ENCODE results near the gene GOSR2. TPM values are rescaled to one million over a fixed set of nuclear protein-coding genes. Genes with fewer than 3 reads are reported as not detected.

GOSR2 gene
- total RNA-seq, 4 donors from 2014 or later, result 37.7 to 44.9 (median 43.8) TPM

- H3K27me3 ChIP-seq, result no peaks in the 10 kb centered on the region
- no peaks in the 10 kb centered on the region for H3K9me3 ChIP-seq
- H3K27ac ChIP-seq (replicated peaks in 1 of 4), result no peak overlapping the region
- no peak for DNase-seq (ENCODE audit: extremely low spot score)
- H3K4me3 ChIP-seq, result no peak overlapping the region
- peaks cover 28 to 64% (median 44%) of the 10 kb centered on the region in 4 donors for H3K4me1 ChIP-seq
- TF ChIP-seq POLR2A (IDR thresholded peaks at IDR 0.05; ENCODE audit: low read depth) (no peak), EP300 (IDR thresholded peaks at IDR 0.05) (no peak), CTCF (IDR thresholded peaks at IDR 0.05) (no peak), POLR2AphosphoS5 (IDR thresholded peaks at IDR 0.05) (no peak)
- intact Hi-C loops (cut with DNase I), result no loop called here
- H3K36me3 ChIP-seq, result peaks cover 4 to 11% (median 10%) of the 10 kb centered on the region in 4 donors
- 76% methylated on average over 5 of the region's 5 CpGs for WGBS
These were observed 2.4 kb downstream of the GOSR2 start for GRCh38 chr17:46925185-46925868.

- no peaks in the 10 kb centered on the region for H3K27me3 ChIP-seq
- 78% methylated on average over 8 of the region's 10 CpGs for WGBS
- DNase-seq (ENCODE audit: extremely low spot score), result no peak
- intact Hi-C loops (cut with DNase I), result no loop called here
- peaks cover 38 to 44% (median 41%) of the 10 kb centered on the region in 4 donors for H3K36me3 ChIP-seq
- H3K4me1 ChIP-seq, result peaks cover 27 to 60% (median 43%) of the 10 kb centered on the region in 4 donors
- H3K9me3 ChIP-seq, result no peaks in the 10 kb centered on the region
- no peak for TF ChIP-seq POLR2A (IDR thresholded peaks at IDR 0.05; ENCODE audit: low read depth)
- no peak overlapping the region for H3K27ac ChIP-seq (replicated peaks in 1 of 4)
- H3K4me3 ChIP-seq, result no peak overlapping the region
These were observed 5.7 kb downstream of the GOSR2 start for GRCh38 chr17:46928467-46929261.

- DNase-seq (ENCODE audit: extremely low spot score), result no peak
- H3K9me3 ChIP-seq, result no peaks in the 10 kb centered on the region
- peaks cover 19 to 53% (median 35%) of the 10 kb centered on the region in 4 donors for H3K4me1 ChIP-seq
- TF ChIP-seq POLR2AphosphoS5 (IDR thresholded peaks at IDR 0.05) (no peak), POLR2A (IDR thresholded peaks at IDR 0.05; ENCODE audit: low read depth) (no peak), CTCF (IDR thresholded peaks at IDR 0.05) (no peak), EP300 (IDR thresholded peaks at IDR 0.05) (no peak)
- H3K4me3 ChIP-seq, result no peak overlapping the region
- peaks cover 45 to 52% (median 48%) of the 10 kb centered on the region in 4 donors for H3K36me3 ChIP-seq
- intact Hi-C loops (cut with DNase I), result no loop called here
- no peaks in the 10 kb centered on the region for H3K27me3 ChIP-seq
- H3K27ac ChIP-seq (replicated peaks in 1 of 4), result no peak overlapping the region
- 67% methylated on average over 6 of the region's 6 CpGs for WGBS
These were observed 6.5 kb downstream of the GOSR2 start for GRCh38 chr17:46929413-46929812.

GRCh38 chr17:46930051-46930450, 7.1 kb downstream of the GOSR2 start:
- TF ChIP-seq POLR2A (IDR thresholded peaks at IDR 0.05; ENCODE audit: low read depth) (no peak), EP300 (IDR thresholded peaks at IDR 0.05) (no peak)
- H3K9me3 ChIP-seq, result no peaks in the 10 kb centered on the region
- WGBS, result 91% methylated on average over 4 of the region's 4 CpGs
- peaks cover 13 to 46% (median 29%) of the 10 kb centered on the region in 4 donors for H3K4me1 ChIP-seq
- intact Hi-C loops (cut with DNase I), result no loop called here
- DNase-seq (ENCODE audit: extremely low spot score), result no peak
- no peak overlapping the region for H3K27ac ChIP-seq (replicated peaks in 1 of 4)
- no peaks in the 10 kb centered on the region for H3K27me3 ChIP-seq
- H3K36me3 ChIP-seq, result peaks cover 52 to 58% (median 55%) of the 10 kb centered on the region in 4 donors
- no peak overlapping the region for H3K4me3 ChIP-seq

- intact Hi-C loops (cut with DNase I), result no loop called here
- H3K27ac ChIP-seq (replicated peaks in 1 of 4), result no peak overlapping the region
- H3K4me3 ChIP-seq, result no peak overlapping the region
- H3K4me1 ChIP-seq, result peaks cover 10 to 31% (median 19%) of the 10 kb centered on the region in 4 donors
- no peaks in the 10 kb centered on the region for H3K9me3 ChIP-seq
- no peaks in the 10 kb centered on the region for H3K27me3 ChIP-seq
- TF ChIP-seq POLR2A (IDR thresholded peaks at IDR 0.05; ENCODE audit: low read depth) (no peak), CTCF (IDR thresholded peaks at IDR 0.05) (no peak), EP300 (IDR thresholded peaks at IDR 0.05) (no peak), POLR2AphosphoS5 (IDR thresholded peaks at IDR 0.05) (no peak)
- 90% methylated on average over 4 of the region's 4 CpGs for WGBS
- DNase-seq (ENCODE audit: extremely low spot score), result no peak
- peaks cover 63 to 74% (median 69%) of the 10 kb centered on the region in 4 donors for H3K36me3 ChIP-seq
These were observed 8.6 kb downstream of the GOSR2 start for GRCh38 chr17:46931596-46931995.
